ENCODE data around the gene BRIP1.

GRCh38 chr17:61718022-61718421, 145.3 kb downstream of the BRIP1 start:
- TF ChIP-seq, protein P1, sequence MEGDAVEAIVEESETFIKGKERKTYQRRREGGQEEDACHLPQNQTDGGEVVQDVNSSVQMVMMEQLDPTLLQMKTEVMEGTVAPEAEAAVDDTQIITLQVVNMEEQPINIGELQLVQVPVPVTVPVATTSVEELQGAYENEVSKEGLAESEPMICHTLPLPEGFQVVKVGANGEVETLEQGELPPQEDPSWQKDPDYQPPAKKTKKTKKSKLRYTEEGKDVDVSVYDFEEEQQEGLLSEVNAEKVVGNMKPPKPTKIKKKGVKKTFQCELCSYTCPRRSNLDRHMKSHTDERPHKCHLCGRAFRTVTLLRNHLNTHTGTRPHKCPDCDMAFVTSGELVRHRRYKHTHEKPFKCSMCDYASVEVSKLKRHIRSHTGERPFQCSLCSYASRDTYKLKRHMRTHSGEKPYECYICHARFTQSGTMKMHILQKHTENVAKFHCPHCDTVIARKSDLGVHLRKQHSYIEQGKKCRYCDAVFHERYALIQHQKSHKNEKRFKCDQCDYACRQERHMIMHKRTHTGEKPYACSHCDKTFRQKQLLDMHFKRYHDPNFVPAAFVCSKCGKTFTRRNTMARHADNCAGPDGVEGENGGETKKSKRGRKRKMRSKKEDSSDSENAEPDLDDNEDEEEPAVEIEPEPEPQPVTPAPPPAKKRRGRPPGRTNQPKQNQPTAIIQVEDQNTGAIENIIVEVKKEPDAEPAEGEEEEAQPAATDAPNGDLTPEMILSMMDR (IDR thresholded peaks at IDR 0.05) = no peak
- no peak for TF ChIP-seq EZH2 (IDR thresholded peaks at IDR 0.05)
